H1 (cell line): ENCODE measurements around the gene IGF1. TPM values are rescaled to one million over a fixed set of nuclear protein-coding genes. Genes with fewer than 3 reads are reported as not detected.

Experiments used
- CTCF ChIA-PET: fragments of 300-600 bp; sonication (Branson Sonifier 250); formaldehyde crosslinking; loops from one replicate; lab custom pipeline; 2021; ENCODE audit not compliant: partially characterized antibody; lab: Charles Lee
- POLR2A ChIA-PET: fragments of 300-600 bp; sonication (Branson Sonifier 250); formaldehyde crosslinking; loops from one replicate; lab custom pipeline; 2021; ENCODE audit warnings: inconsistent platforms; ENCODE audit not compliant: partially characterized antibody; lab: Charles Lee
- DNase-seq, 2 experiments: peaks; one replicate each; pipeline versions ENCODE4 v3.0.0 to v3.0.0-alpha.2; 2010 to 2022; ENCODE audit warnings: low spot score in 2 of 2, low read depth in 1 of 2, mixed read lengths in 1 of 2
- FAIRE-seq: peaks from 2 replicates; lab custom pipeline; 2011; peaks lifted over from hg19 to GRCh38; lab: Jason Lieb, UNC
- H2AFZ ChIP-seq: 2 replicates; pipeline ENCODE4 v1.8.1; 2012; ENCODE audit warnings: low read length, inconsistent platforms
- H2AK5ac ChIP-seq: 2 replicates; pipeline ENCODE4 v1.6.1; 2013; ENCODE audit warnings: low read depth, low read length
- H2BK120ac ChIP-seq: replicated peaks from 2 replicates; pipeline ENCODE3; 2013; ENCODE audit warnings: low read depth, low read length, inconsistent platforms
- H2BK12ac ChIP-seq: 2 replicates; pipeline ENCODE4 v1.6.1; 2013; ENCODE audit warnings: low read depth, low read length
- H2BK15ac ChIP-seq: 2 replicates; pipeline ENCODE4 v1.6.1; 2013; ENCODE audit warnings: low read length
- H2BK20ac ChIP-seq: 2 replicates; pipeline ENCODE4 v1.6.1; 2013; ENCODE audit warnings: low read length
- H2BK5ac ChIP-seq: 2 replicates; pipeline ENCODE4 v1.6.1; 2013; ENCODE audit warnings: low read depth, low read length
- H3K14ac ChIP-seq: 2 replicates; pipeline ENCODE4 v1.6.1; 2013; ENCODE audit warnings: inconsistent platforms; ENCODE audit not compliant: insufficient read length
- H3K18ac ChIP-seq: 2 replicates; pipeline ENCODE4 v1.6.1; 2013; ENCODE audit warnings: low read length; ENCODE audit errors: extremely low read depth
- H3K23ac ChIP-seq: 2 replicates; pipeline ENCODE4 v1.6.1; 2013; ENCODE audit warnings: inconsistent platforms; ENCODE audit not compliant: insufficient read length
- H3K23me2 ChIP-seq: 2 replicates; pipeline ENCODE4 v1.6.1; 2013; ENCODE audit warnings: low read depth, low read length
- H3K27ac ChIP-seq: 2 replicates; pipeline ENCODE4 v1.6.1; 2011; ENCODE audit warnings: low read depth, low read length, inconsistent platforms
- H3K27me3 ChIP-seq, 4 experiments: replicated peaks in 1 of 4; 1 replicate in 1 of 4; 2 replicates in 3 of 4; pipeline versions ENCODE4 v1.6.1 to v1.8.1; 2011 to 2013; ENCODE audit warnings: low read length in 3 of 4, mild to moderate bottlenecking in 3 of 4, inconsistent platforms in 2 of 4, mixed read lengths in 2 of 4, moderate library complexity in 1 of 4; ENCODE audit not compliant: control insufficient read depth in 3 of 4, insufficient read depth in 3 of 4; ENCODE audit errors: extremely low read depth in 1 of 4
- H3K36me3 ChIP-seq, 4 experiments: 2 replicates each; pipeline versions ENCODE4 v1.6.1 to v1.8.1; 2011 to 2013; ENCODE audit warnings: mild to moderate bottlenecking in 4 of 4, low read length in 3 of 4, moderate library complexity in 2 of 4, control low read depth in 1 of 4, inconsistent platforms in 1 of 4; ENCODE audit not compliant: insufficient read depth in 4 of 4, control insufficient read depth in 2 of 4
- H3K4ac ChIP-seq: replicated peaks from 2 replicates; pipeline ENCODE3; 2013; ENCODE audit warnings: low read length, low read depth, mixed read lengths, inconsistent platforms; ENCODE audit not compliant: insufficient read length
- H3K4me1 ChIP-seq, 4 experiments: replicated peaks in 1 of 4; 1 replicate in 1 of 4; 2 replicates in 3 of 4; pipeline versions ENCODE4 v1.6.1 to v1.8.1; 2011 to 2013; ENCODE audit warnings: low read length in 3 of 4, inconsistent platforms in 2 of 4, mixed read lengths in 1 of 4; ENCODE audit not compliant: insufficient read depth in 4 of 4, control insufficient read depth in 3 of 4
- H3K4me2 ChIP-seq, 2 experiments: 2 replicates each; pipeline versions ENCODE4 v1.6.1 to v1.8.1; 2011 to 2013; ENCODE audit warnings: low read depth in 2 of 2, low read length in 2 of 2, control low read depth in 1 of 2, inconsistent platforms in 1 of 2, mild to moderate bottlenecking in 1 of 2; ENCODE audit not compliant: insufficient read depth in 1 of 2
- H3K4me3 ChIP-seq, 4 experiments: fragments of 200-600, 300-600 bp in 1 of 4; sonication (generic), shearing (Covaris generic), sonication (Bioruptor Twin) in 1 of 4; 2 replicates each; pipeline versions ENCODE4 v1.5.1 to v1.8.1; 2011 to 2016; ENCODE audit warnings: low read length in 4 of 4, low read depth in 3 of 4, control low read depth in 2 of 4, inconsistent platforms in 2 of 4, mild to moderate bottlenecking in 2 of 4, mixed read lengths in 1 of 4, moderate library complexity in 1 of 4; ENCODE audit not compliant: insufficient read depth in 2 of 4; ENCODE audit errors: extremely low read depth in 1 of 4
- H3K56ac ChIP-seq: replicated peaks from 2 replicates; pipeline ENCODE3; 2013; ENCODE audit warnings: low read depth, mild to moderate bottlenecking, mixed read lengths, low read length, inconsistent platforms; ENCODE audit not compliant: insufficient read length
- H3K79me1 ChIP-seq: 2 replicates; pipeline ENCODE4 v1.6.1; 2013; ENCODE audit warnings: low read depth, low read length, control low read depth
- H3K79me2 ChIP-seq, 2 experiments: 2 replicates each; pipeline versions ENCODE4 v1.6.1 to v1.8.1; 2012 to 2013; ENCODE audit warnings: low read length in 2 of 2, mild to moderate bottlenecking in 2 of 2, inconsistent platforms in 1 of 2; ENCODE audit not compliant: insufficient read depth in 2 of 2, control insufficient read depth in 1 of 2
- H3K9ac ChIP-seq, 4 experiments: replicated peaks in 1 of 4; 1 replicate in 1 of 4; 2 replicates in 3 of 4; pipeline versions ENCODE4 v1.6.1 to v1.8.1; 2011 to 2013; ENCODE audit warnings: low read depth in 3 of 4, low read length in 3 of 4, control low read depth in 2 of 4, mild to moderate bottlenecking in 2 of 4, moderate library complexity in 2 of 4, inconsistent platforms in 1 of 4; ENCODE audit errors: extremely low read depth in 1 of 4
- H3K9me3 ChIP-seq, 2 experiments: 2 replicates each; pipeline versions ENCODE4 v1.6.1 to v1.8.1; 2012 to 2013; ENCODE audit warnings: mild to moderate bottlenecking in 2 of 2, moderate library complexity in 2 of 2, control low read depth in 1 of 2, inconsistent platforms in 1 of 2, low read depth in 1 of 2, low read length in 1 of 2, mixed read lengths in 1 of 2; ENCODE audit not compliant: insufficient read depth in 2 of 2
- H4K20me1 ChIP-seq, 2 experiments: replicated peaks in 1 of 2; 2 replicates each; pipeline versions ENCODE3 to v1.8.1; 2011 to 2013; ENCODE audit warnings: inconsistent platforms in 2 of 2, low read length in 2 of 2, mild to moderate bottlenecking in 1 of 2; ENCODE audit not compliant: insufficient read depth in 2 of 2, control insufficient read depth in 1 of 2
- H4K5ac ChIP-seq: 2 replicates; pipeline ENCODE4 v1.6.1; 2013; ENCODE audit warnings: low read length, low read depth, mixed read lengths, inconsistent platforms; ENCODE audit not compliant: insufficient read length
- H4K8ac ChIP-seq: 2 replicates; pipeline ENCODE4 v1.8.0; 2013; ENCODE audit warnings: mild to moderate bottlenecking, moderate library complexity, low read length, inconsistent platforms; ENCODE audit not compliant: insufficient read depth; ENCODE audit errors: extremely low read depth
- H4K91ac ChIP-seq: replicated peaks from 2 replicates; pipeline ENCODE3; 2013; ENCODE audit warnings: low read length, mixed read lengths, inconsistent platforms; ENCODE audit not compliant: insufficient read length
- JUND ChIP-seq: IDR thresholded peaks from 2 replicates; pipeline ENCODE4 v1.6.1; 2011; ENCODE audit warnings: mild to moderate bottlenecking, improper control_type of control experiment, low read length
- WGBS, 2 experiments: shearing (Covaris generic) in 1 of 2; methylation state at CpG; one replicate each; pipeline versions ENCODE4 v1.1.6 to v1.1.7; 2013 to 2015; ENCODE audit warnings: low lambda C conversion rate in 2 of 2, mixed read lengths in 2 of 2, inconsistent platforms in 1 of 2, low coverage in 1 of 2, missing lambda C conversion rate in 1 of 2; ENCODE audit not compliant: insufficient replicate concordance in 2 of 2, insufficient coverage in 1 of 2, insufficient read length in 1 of 2; ENCODE audit errors: extremely low coverage in 1 of 2, missing lambda C conversion rate in 1 of 2; 5-methylcytosine and 5-hydroxymethylcytosine counted together
- polyA plus RNA-seq, 7 experiments: library from polyadenylated mRNA; depleted of rRNA in 3 of 7; stranded (reverse) in 5 of 7; unstranded in 2 of 7; fragments of >200 nt in 5 of 7; fragments of 200-250 nt in 2 of 7; gene quantifications; 1 replicate in 5 of 7; 2 replicates in 1 of 7; 4 replicates in 1 of 7; pipeline versions ENCODE4 v1.2.1 to v1.2.3, GENCODE V29; 2011 to 2013; ENCODE audit warnings: missing spikeins in 2 of 7, mixed read lengths in 2 of 7
- total RNA-seq: library from RNA; stranded (reverse); fragmentation: NEBNext Ultra II Directional; extraction: Animal tissue kit (Norgen Biotek cat#: 25700); gene quantifications from 2 replicates; pipeline ENCODE4 v1.2.1, GENCODE V29; 2021
- TF ChIP-seq, protein P1 (sequence below), 3 experiments: IDR thresholded peaks; 1 replicate in 2 of 3; 2 replicates in 1 of 3; pipeline versions ENCODE4 v1.5.1 to v1.6.1; 2011; ENCODE audit warnings: low read length in 3 of 3, mild to moderate bottlenecking in 3 of 3, inconsistent platforms in 2 of 3, low read depth in 1 of 3, moderate library complexity in 1 of 3; ENCODE audit not compliant: insufficient read depth in 1 of 3; ENCODE audit errors: control extremely low read depth in 1 of 3

The IGF1 gene
- total and polyA plus RNA-seq, 2 of the 8 experiments (the other 6 are each of a cell fraction or from before 2014, with no cell fraction given) = not detected

DNA sequence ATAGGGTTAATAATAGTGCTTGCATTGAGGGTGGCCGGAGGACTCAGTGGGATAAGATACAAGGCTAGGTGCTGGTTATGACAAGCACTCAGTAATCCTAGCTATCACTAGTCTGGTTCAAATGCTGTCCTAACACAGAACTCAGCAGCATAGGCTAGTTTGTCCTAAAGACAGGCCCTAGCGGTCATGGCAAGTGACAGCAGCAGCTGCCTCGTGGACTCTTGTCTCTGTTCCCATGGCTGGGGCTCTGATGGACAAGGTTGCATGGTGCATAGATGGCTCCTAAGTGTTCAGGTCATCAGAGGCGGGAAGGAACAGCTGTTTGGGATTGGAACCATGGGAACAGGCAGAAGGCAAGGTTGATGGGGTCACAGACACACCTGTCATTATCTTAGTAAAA, 42.4 kb upstream of the IGF1 start:
- no peaks in the 10 kb centered on the region for H3K9me3 ChIP-seq

More for the DNA sequence above, 42.4 kb upstream of the IGF1 start:
- ChIA-PET CTCF (interaction anchor here (0.9 to 1.8 kb wide), 4 partner anchors 9 to 29 kb away, joined by 3 to 7 read pairs (median 6); no protein-coding TSS in a partner anchor), POLR2A (no interaction called here)
- H3K23me2 ChIP-seq = no peaks in the 10 kb centered on the region; the same call in 1 of the 2 replicates
- no peak overlapping the region for H2BK5ac ChIP-seq
- H3K36me3 ChIP-seq = no peaks in the 10 kb centered on the region
- H3K18ac ChIP-seq = no peak overlapping the region
- no peak overlapping the region for H3K14ac ChIP-seq
- H4K91ac ChIP-seq = no peak overlapping the region
- no peaks in the 10 kb centered on the region for H3K79me2 ChIP-seq
- FAIRE-seq (no peak), DNase-seq (no peak)
- H4K8ac ChIP-seq = no peak overlapping the region
- no peak overlapping the region for H2BK12ac ChIP-seq
- H3K4ac ChIP-seq = no peak overlapping the region
- no peak overlapping the region for H3K9ac ChIP-seq
- H4K5ac ChIP-seq = no peak overlapping the region
- H3K4me2 ChIP-seq = no peak overlapping the region
- no peak overlapping the region for H3K27ac ChIP-seq
- no peak overlapping the region for H2AK5ac ChIP-seq
- H3K23ac ChIP-seq = no peak overlapping the region
- TF ChIP-seq, protein P1, sequence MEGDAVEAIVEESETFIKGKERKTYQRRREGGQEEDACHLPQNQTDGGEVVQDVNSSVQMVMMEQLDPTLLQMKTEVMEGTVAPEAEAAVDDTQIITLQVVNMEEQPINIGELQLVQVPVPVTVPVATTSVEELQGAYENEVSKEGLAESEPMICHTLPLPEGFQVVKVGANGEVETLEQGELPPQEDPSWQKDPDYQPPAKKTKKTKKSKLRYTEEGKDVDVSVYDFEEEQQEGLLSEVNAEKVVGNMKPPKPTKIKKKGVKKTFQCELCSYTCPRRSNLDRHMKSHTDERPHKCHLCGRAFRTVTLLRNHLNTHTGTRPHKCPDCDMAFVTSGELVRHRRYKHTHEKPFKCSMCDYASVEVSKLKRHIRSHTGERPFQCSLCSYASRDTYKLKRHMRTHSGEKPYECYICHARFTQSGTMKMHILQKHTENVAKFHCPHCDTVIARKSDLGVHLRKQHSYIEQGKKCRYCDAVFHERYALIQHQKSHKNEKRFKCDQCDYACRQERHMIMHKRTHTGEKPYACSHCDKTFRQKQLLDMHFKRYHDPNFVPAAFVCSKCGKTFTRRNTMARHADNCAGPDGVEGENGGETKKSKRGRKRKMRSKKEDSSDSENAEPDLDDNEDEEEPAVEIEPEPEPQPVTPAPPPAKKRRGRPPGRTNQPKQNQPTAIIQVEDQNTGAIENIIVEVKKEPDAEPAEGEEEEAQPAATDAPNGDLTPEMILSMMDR (IDR thresholded peaks at IDR 0.05; ENCODE audit: control extremely low read depth in 1 of 3, insufficient read depth in 1 of 3, low read depth in 1 of 3, low read length in 3 of 3) = peak in 2 of 3 experiments; percentile 26 to 35; a peak in 2 of 4 replicates
- no peak for TF ChIP-seq JUND
- H3K4me1 ChIP-seq = no peaks in the 10 kb centered on the region
- H4K20me1 ChIP-seq = no peaks in the 10 kb centered on the region
- no peak overlapping the region for H2BK15ac ChIP-seq
- 92% methylated on average over 4 of the region's 4 CpGs; no CpG with 5 or more reads in 1 of the 2 experiments for WGBS, 2 experiments
- no peak overlapping the region for H2BK120ac ChIP-seq
- H2BK20ac ChIP-seq = no peak overlapping the region
- no peak overlapping the region for H3K4me3 ChIP-seq
- H2AFZ ChIP-seq = no peak overlapping the region
- no peak overlapping the region for H3K56ac ChIP-seq
- H3K27me3 ChIP-seq = no peaks in the 10 kb centered on the region
- H3K79me1 ChIP-seq = no peaks in the 10 kb centered on the region
